ENCODE results near the gene C19orf53. TPM values are rescaled to one million over a fixed set of nuclear protein-coding genes. Genes with fewer than 3 reads are reported as not detected.

The C19orf53 gene
- total and polyA plus RNA-seq, 10 of the 15 experiments (the other 5 are each of a cell fraction or from before 2014, with no cell fraction given), result 109 to 449 (median 218) TPM

GRCh38 chr19:13796301-13797057, 22.2 kb downstream of the C19orf53 start (continued):
- TF ChIP-seq TCF3 (IDR thresholded peaks at IDR 0.05; ENCODE audit: borderline replicate concordance, insufficient read depth, low read depth, low read length) (0 out of 2 replicates have a peak, but pooled peaks have one; percentile 54), CEBPB (IDR thresholded peaks at IDR 0.05; ENCODE audit: borderline replicate concordance in 1 of 2, low read depth in 2 of 2, low read length in 2 of 2) (no peak), USF1 (IDR thresholded peaks at IDR 0.05; ENCODE audit: borderline replicate concordance, extremely low read length, insufficient read depth, low read depth, low read length) (no peak), MAX (IDR thresholded peaks at IDR 0.05; ENCODE audit: low read depth, low read length) (no peak), DPF2 (IDR thresholded peaks at IDR 0.05) (peak; percentile 51; the same call in 1 of the 2 replicates), JUNB (IDR thresholded peaks at IDR 0.05) (peak; percentile 66), NKRF (conservative IDR thresholded peaks at IDR 0.05) (no peak; the same call in 1 of the 2 replicates), FOXM1 (IDR thresholded peaks at IDR 0.05; ENCODE audit: low read depth, low read length) (peak; percentile 54; the same call in 1 of the 2 replicates), SRF (IDR thresholded peaks at IDR 0.05; ENCODE audit: low read depth in 2 of 2, low read length in 2 of 2) (no peak), EED (IDR thresholded peaks at IDR 0.05; ENCODE audit: low read depth) (peak; percentile 89), ZNF207 (IDR thresholded peaks at IDR 0.05; ENCODE audit: borderline replicate concordance) (no peak), HCFC1 (IDR thresholded peaks at IDR 0.05; ENCODE audit: low read length) (no peak), IKZF2 (IDR thresholded peaks at IDR 0.05) (peak; percentile 64 to 79), RUNX3 (IDR thresholded peaks at IDR 0.05; ENCODE audit: low read length) (peak; percentile 71; the same call in 1 of the 2 replicates), TCF12 (IDR thresholded peaks at IDR 0.05; ENCODE audit: low read depth, low read length) (peak; percentile 21; the same call in 1 of the 2 replicates), CTCF (IDR thresholded peaks at IDR 0.05 in 2 of 3, conservative IDR thresholded peaks at IDR 0.05 in 1 of 3; ENCODE audit: control insufficient read depth in 2 of 3, extremely low read depth in 1 of 3, insufficient read depth in 1 of 3, low read depth in 3 of 3, low read length in 3 of 3) (0 out of 6 replicates have a peak, but pooled peaks of 1 of the 3 experiments have one; percentile 8), SP1 (IDR thresholded peaks at IDR 0.05; ENCODE audit: low read depth, low read length) (no peak), SPI1 (IDR thresholded peaks at IDR 0.05; ENCODE audit: borderline replicate concordance, insufficient read depth, low read depth, low read length) (peak; percentile 91), MXI1 (IDR thresholded peaks at IDR 0.05; ENCODE audit: low read depth, low read length) (0 out of 2 replicates have a peak, but pooled peaks have one; percentile 41)

Data from GM12878 (cell line).